GM12865 (cell line): ENCODE results near the gene AGER.

Experiments used
- DNase-seq: peaks from one replicate; pipeline ENCODE4 v3.0.0; 2010; ENCODE audit warnings: low read depth
- H3K4me3 ChIP-seq: 2 replicates; pipeline ENCODE4 v1.5.1; 2011; ENCODE audit warnings: mild to moderate bottlenecking, low read depth, low read length, control low read depth
- CTCF ChIP-seq: IDR thresholded peaks from 2 replicates; pipeline ENCODE4 v1.5.1; 2011; ENCODE audit warnings: low read length, control low read depth, low read depth, inconsistent platforms; ENCODE audit not compliant: insufficient read depth; ENCODE audit errors: missing control alignments

AGER gene

GRCh38 chr6:32198866-32199265, 14.8 kb upstream of the AGER start:
- no peak overlapping the region for H3K4me3 ChIP-seq
- no peak for DNase-seq
- TF ChIP-seq CTCF: no peak

- H3K4me3 ChIP-seq: no peak overlapping the region
- no peak for TF ChIP-seq CTCF
- no peak for DNase-seq
These were observed 14.3 kb upstream of the AGER start for GRCh38 chr6:32198345-32198696.

- DNase-seq: peak; percentile 63
- H3K4me3 ChIP-seq: peak overlapping the region; percentile 86
- peak; percentile 16 for TF ChIP-seq CTCF
These were observed 12.9 kb upstream of the AGER start for GRCh38 chr6:32196682-32197616.

GRCh38 chr6:32195902-32196681, 12.0 kb upstream of the AGER start:
- TF ChIP-seq CTCF: no peak
- DNase-seq: peak; percentile 91
- peak overlapping the region; percentile 86 for H3K4me3 ChIP-seq

GRCh38 chr6:32195652-32195901, 11.5 kb upstream of the AGER start:
- peak; percentile 100 for DNase-seq
- H3K4me3 ChIP-seq: peak overlapping the region; percentile 80
- TF ChIP-seq CTCF: peak; percentile 23

- peak; percentile 69 for DNase-seq
- H3K4me3 ChIP-seq: peak overlapping the region; percentile 80
- peak; percentile 64 for TF ChIP-seq CTCF
These were observed 11.0 kb upstream of the AGER start for GRCh38 chr6:32194825-32195651.
